T-helper 2 cell treated with Interferon-gamma antibody and Interleukin-4, amounts not matched to agents 5 μg/mL and 100 μg/mL, for 36 hours (primary cell): ENCODE measurements around the gene POLG2.
A peak's percentile ranks its signal among the peaks of the same experiment; 100 is the strongest.
"Not testable (repeated sequence)": the region's sequence is repeated elsewhere in the genome, so short reads cannot be mapped to it uniquely, and the experiment has no call there.

ENCODE experiments used
- DNase-seq: peaks from one replicate; pipeline ENCODE4 v3.0.0; 2021; ENCODE audit warnings: low spot score
- H3K27ac Mint-ChIP-seq: one replicate; pipeline ENCODE4 v1.8.0; 2021; ENCODE audit warnings: mild to moderate bottlenecking, mixed read lengths
- H3K27me3 Mint-ChIP-seq: one replicate; pipeline ENCODE4 v1.8.0; 2021; ENCODE audit warnings: low read depth, mixed read lengths
- H3K36me3 Mint-ChIP-seq: one replicate; pipeline ENCODE4 v1.8.0; 2021; ENCODE audit warnings: low read depth, mixed read lengths
- H3K4me1 Mint-ChIP-seq: one replicate; pipeline ENCODE4 v1.8.0; 2021; ENCODE audit warnings: low read depth, mixed read lengths
- H3K4me3 Mint-ChIP-seq: one replicate; pipeline ENCODE4 v1.8.0; 2022; ENCODE audit warnings: mild to moderate bottlenecking, moderate library complexity, mixed read lengths
- H3K9me3 Mint-ChIP-seq: one replicate; pipeline ENCODE4 v1.8.0; 2021; ENCODE audit warnings: mixed read lengths

Gene POLG2

DNA sequence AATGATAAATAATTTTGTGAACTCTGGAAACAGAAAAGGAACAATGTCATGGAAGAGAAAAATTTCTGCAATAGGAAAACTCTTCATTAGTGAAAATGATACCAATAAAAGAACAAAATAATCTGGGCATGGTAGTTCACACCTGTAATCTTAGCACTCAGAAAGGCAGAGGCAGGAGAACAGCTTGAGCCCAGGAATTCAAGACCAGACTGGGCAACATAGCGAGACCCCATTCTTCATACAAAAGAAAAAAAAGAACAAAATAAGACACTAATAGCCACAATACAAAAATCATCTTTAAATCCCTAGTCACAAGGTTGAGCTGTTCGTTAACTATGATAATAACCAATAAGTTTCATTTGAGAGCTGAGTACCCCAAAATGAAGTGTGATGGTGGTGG lies 8.6 kb downstream of the POLG2 start:
- H3K27me3 Mint-ChIP-seq = no peaks in the 10 kb centered on the region

DNA sequence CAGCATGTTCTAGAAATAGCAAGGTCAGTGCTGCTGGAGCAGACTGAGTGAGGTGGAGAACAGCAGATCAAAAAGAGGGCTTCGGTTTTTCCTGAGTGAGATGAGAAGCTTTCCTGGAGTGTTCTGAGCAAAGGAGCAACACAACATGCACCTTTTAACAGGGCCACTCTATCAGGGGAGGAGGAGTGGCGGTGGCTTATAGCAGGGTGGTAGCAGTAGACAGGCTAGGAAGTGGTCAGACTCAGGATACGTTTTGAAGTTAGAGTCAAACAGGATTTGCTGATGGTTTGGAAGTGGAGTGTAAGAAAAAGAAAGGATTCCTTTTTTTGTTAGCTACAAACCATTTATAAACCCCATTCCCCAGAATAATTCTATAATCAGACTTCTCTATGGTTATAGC lies 12.5 kb downstream of the POLG2 start:
- Mint-ChIP-seq H3K36me3 (peaks cover 38% of the 10 kb centered on the region), H3K4me1 (peaks cover 8% of the 10 kb centered on the region), H3K27me3 (no peaks in the 10 kb centered on the region), H3K4me3 (no peak overlapping the region), H3K27ac (peak overlapping the region; percentile 29), H3K9me3 (no peaks in the 10 kb centered on the region)
- no peak for DNase-seq

More for the DNA sequence above, 8.6 kb downstream of the POLG2 start:
- DNase-seq = no peak
- Mint-ChIP-seq H3K27ac (no peak overlapping the region), H3K36me3 (peaks cover 54% of the 10 kb centered on the region), H3K9me3 (no peaks in the 10 kb centered on the region), H3K4me1 (peaks cover 13% of the 10 kb centered on the region), H3K4me3 (no peak overlapping the region)

DNA sequence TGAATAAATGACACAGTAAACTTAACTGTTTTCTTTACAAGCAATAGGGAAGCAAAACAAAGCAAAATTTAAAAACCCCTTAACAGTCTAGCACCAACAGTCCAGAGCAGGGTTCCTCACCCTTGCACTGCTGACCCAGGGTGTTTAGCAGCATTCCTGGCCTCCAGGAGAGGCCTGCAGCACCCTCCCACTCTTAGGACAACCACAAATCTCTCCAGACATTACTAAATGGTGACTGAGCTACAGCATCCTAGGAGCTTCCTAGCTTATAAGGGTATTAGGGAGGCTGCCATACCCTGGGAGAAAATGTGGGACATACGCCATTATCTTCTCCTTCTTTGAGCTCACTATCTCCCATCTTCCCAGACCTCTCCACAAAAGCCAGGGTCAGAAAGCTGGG lies 15.9 kb downstream of the POLG2 start:
- H3K27me3 Mint-ChIP-seq = no peaks in the 10 kb centered on the region
- no peak overlapping the region for H3K27ac Mint-ChIP-seq
- DNase-seq = no peak
- no peak overlapping the region for H3K4me3 Mint-ChIP-seq
- peaks cover 33% of the 10 kb centered on the region for H3K36me3 Mint-ChIP-seq
- peaks cover 8% of the 10 kb centered on the region for H3K4me1 Mint-ChIP-seq
- H3K9me3 Mint-ChIP-seq = no peaks in the 10 kb centered on the region

DNA sequence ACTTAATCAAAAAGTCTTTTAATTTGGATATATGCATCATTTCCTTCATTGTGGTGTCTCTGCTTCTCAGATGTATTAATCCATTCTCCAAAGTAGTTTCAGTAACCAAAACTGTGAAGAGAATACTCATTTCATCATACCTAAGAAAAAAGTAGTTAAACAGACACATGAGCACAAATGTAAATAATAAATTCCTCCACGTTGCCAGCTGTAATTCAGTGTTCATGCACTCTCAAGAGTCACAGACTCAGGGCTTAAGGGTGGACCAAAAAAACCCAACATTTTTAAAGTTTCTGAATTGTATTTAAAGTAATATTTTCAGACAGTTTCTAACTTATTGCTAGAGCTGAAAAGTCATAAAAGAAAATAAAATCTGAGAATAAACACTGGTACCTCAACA lies 19.0 kb downstream of the POLG2 start:
- Mint-ChIP-seq H3K4me3 (no peak overlapping the region), H3K9me3 (no peaks in the 10 kb centered on the region), H3K27me3 (no peaks in the 10 kb centered on the region), H3K36me3 (peaks cover 13% of the 10 kb centered on the region), H3K4me1 (peaks cover 2% of the 10 kb centered on the region), H3K27ac (no peak overlapping the region)
- no peak for DNase-seq

DNA sequence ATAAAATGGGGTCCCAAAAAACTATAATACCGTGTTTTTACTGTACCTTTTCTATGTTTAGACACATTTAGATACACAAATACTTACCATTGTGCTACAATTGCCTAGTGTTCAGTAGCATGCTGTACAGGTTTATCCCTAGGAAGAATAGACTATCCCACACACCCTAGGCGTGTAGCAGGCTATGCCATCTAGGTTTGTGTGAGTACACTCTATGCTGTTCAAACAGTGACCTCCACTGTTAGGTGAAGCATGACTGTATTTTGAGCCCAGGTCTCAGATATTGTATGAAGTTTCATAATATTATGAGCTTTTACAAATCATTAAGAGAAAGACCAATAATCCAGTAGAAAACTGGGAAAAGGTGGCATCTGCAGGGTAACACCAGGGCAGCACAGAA lies 24.3 kb downstream of the POLG2 start:
- Mint-ChIP-seq H3K4me1 (no peaks in the 10 kb centered on the region), H3K27ac (no peak overlapping the region)
- no peak for DNase-seq

DNA sequence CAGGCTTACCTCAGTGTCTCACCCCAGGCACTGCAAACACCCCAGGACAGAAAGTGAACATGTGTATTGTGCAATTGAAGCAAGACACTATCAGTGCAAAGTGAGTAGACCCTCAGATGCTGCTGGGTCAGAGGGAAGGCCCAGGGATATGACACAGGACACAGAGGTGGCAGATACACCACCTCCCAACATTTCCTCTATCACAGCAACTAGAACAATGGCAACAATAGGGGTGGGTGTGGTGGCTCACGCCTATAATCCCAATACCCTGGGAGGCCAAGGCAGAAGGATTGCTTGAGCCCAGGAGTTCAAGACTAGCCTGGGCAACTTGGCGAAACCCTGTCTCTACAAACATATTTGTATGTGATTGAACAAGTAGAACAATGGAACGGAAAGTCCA lies 25.4 kb downstream of the POLG2 start:
- Mint-ChIP-seq H3K4me1 (no peaks in the 10 kb centered on the region), H3K4me3 (no peak overlapping the region), H3K27ac (no peak overlapping the region), H3K27me3 (no peaks in the 10 kb centered on the region), H3K36me3 (no peaks in the 10 kb centered on the region), H3K9me3 (no peaks in the 10 kb centered on the region)
- no peak for DNase-seq

More for the DNA sequence above, 24.3 kb downstream of the POLG2 start:
- H3K36me3 Mint-ChIP-seq = peaks cover 4% of the 10 kb centered on the region
- H3K4me3 Mint-ChIP-seq = no peak overlapping the region
- no peaks in the 10 kb centered on the region for H3K27me3 Mint-ChIP-seq
- H3K9me3 Mint-ChIP-seq = no peaks in the 10 kb centered on the region

DNA sequence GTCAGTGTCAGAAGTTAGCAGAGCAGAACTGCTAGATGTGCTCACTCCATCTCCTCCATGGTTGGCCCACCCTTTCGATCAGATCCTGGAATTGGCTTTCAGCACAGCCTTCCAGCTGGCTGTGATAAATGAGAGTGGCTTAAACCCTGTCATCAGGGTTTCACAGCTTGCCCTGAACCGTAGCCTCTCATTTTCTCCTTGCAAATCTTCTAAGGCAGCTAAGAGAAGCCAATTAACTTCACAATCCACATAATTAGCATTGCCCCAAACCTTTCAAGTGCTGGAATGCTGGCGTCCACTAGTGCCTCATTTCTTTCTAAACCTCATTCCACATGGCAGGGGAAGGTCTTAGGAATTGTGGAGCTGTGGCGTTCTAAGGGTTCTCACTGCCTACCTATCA lies 26.2 kb downstream of the POLG2 start:
- no peak for DNase-seq
- H3K27me3 Mint-ChIP-seq = peaks cover 3% of the 10 kb centered on the region
- no peak overlapping the region for H3K4me3 Mint-ChIP-seq
- no peaks in the 10 kb centered on the region for H3K9me3 Mint-ChIP-seq
- H3K4me1 Mint-ChIP-seq = no peaks in the 10 kb centered on the region
- no peak overlapping the region for H3K27ac Mint-ChIP-seq
- H3K36me3 Mint-ChIP-seq = no peaks in the 10 kb centered on the region

DNA sequence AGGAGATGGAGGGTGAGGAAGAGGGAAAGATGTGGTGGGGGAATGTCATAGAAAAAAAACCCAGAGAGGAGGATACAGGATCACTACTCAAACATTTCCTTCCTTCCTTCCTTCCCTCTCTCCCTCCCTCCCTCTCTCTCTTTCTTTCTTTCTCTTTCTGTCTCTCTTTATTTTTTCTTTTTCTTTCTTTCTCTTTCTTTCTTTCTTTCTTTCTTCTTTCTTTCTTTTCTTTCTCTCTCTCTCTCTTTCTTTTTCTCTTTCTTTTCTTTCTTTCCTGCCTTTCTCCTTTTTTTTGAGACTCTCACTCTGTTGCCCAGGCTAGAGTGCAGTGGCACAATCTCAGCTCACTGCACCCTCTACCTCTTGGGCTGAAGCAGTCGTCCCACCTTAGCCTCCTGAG lies 30.0 kb downstream of the POLG2 start:
- H3K9me3 Mint-ChIP-seq, DNase-seq, H3K4me3 Mint-ChIP-seq, H3K27ac Mint-ChIP-seq, H3K36me3 Mint-ChIP-seq, H3K27me3 Mint-ChIP-seq, H3K4me1 Mint-ChIP-seq: not testable (repeated sequence)

DNA sequence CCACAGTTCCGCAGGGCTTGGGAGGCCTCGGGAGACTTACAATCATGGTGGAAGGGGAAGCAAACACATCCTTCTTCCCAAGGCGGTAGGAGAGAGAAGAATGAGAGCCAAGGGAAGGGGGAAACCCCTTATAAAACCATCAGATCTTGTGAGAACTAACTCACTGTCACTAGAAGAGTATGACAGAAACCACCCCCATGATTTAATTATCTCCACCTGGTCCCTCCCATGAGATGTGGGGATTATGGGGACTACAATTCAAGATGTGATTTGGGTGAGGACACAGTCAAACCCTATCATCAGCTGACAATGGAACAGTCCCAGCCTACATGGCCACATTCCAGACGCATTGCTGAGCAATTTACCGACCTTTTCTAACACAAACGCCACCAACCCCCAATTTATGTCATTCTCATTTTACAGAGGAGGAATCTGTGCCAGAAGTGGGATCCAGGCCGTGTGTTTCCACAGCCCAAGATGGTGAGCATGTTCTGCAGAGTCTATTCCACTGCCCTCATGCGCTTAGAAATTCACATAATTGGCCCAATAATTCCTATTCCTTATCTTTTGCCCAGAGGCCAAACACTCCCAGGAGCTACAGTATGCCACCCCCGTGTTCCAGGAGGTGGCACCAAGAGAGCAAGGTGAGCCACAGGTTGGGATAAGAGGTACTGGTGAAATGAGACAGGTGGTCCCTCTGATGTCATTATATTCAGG lies 30.7 kb downstream of the POLG2 start:
- no peak overlapping the region for H3K27ac Mint-ChIP-seq
- H3K27me3 Mint-ChIP-seq = peaks cover 8% of the 10 kb centered on the region
- no peak overlapping the region for H3K4me3 Mint-ChIP-seq
- no peaks in the 10 kb centered on the region for H3K4me1 Mint-ChIP-seq
- DNase-seq = no peak
- no peaks in the 10 kb centered on the region for H3K36me3 Mint-ChIP-seq
- no peaks in the 10 kb centered on the region for H3K9me3 Mint-ChIP-seq

DNA sequence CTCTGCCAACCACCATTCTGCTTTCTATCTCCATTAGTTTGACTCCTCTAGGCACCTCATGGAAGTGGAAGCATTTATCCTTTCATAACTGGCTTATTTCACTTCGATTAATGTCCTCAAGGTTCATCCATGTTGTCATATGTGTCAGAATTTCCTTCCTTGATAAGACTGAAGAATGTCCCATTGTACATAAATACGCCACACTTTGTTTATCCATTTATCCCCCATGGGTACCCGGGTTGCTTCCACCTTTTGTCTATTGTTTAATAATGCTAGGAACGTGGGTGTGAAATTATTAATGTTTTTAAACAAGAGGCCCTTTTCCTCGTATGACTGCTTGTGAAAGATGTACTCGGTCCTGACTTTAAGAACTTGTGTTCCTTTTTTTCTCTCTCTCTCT lies 35.1 kb downstream of the POLG2 start:
- H3K9me3 Mint-ChIP-seq = peaks cover 5% of the 10 kb centered on the region
- H3K4me1 Mint-ChIP-seq = peaks cover 9% of the 10 kb centered on the region
- H3K27me3 Mint-ChIP-seq = peaks cover 8% of the 10 kb centered on the region
- H3K27ac Mint-ChIP-seq = no peak overlapping the region
- H3K36me3 Mint-ChIP-seq = peaks cover 2% of the 10 kb centered on the region
- no peak overlapping the region for H3K4me3 Mint-ChIP-seq
- DNase-seq = no peak

DNA sequence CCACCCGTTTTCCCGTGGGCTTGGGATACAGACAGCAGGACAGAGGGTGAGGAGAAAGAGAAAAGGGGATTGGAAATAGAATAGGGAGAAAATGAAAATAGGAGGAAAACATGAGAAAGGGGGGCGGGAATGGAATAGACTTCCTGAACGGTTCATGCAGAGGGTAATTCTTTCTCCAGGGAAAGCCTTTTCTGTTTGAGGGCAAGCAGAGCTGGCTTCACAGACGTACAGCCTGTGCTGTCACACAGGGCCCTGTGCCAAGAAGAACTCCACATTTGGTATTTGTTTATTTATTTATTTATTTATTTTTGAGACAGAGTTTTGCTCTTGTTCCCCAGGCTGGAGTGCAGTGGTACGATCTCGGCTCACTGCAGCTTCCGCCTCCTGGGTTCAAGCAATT lies 35.9 kb downstream of the POLG2 start:
- Mint-ChIP-seq H3K9me3 (peaks cover 5% of the 10 kb centered on the region), H3K27me3 (peaks cover 8% of the 10 kb centered on the region), H3K4me1 (peaks cover 12% of the 10 kb centered on the region), H3K4me3 (no peak overlapping the region), H3K36me3 (peaks cover 5% of the 10 kb centered on the region), H3K27ac (no peak overlapping the region)
- DNase-seq = no peak

DNA sequence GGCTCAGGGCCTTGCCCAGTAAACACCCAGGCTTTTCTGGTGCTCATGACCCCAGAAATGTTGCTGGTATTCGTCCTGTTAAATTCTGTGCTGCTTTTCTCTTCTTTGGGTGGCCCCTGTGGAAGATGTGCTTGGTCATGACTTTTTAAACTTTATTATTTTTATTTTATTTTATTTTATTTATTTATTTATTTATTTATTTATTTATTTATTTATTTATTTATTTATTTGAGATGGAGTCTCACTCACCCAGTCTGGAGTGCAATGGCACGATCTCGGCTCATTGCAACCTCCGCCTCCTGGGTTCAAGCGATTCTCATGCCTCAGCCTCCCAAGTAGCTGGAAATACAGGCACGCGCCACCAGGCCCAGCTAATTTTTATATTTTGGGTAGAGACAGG lies 37.0 kb downstream of the POLG2 start:
- not testable (repeated sequence) for H3K27ac Mint-ChIP-seq, H3K36me3 Mint-ChIP-seq, H3K9me3 Mint-ChIP-seq, DNase-seq, H3K27me3 Mint-ChIP-seq, H3K4me3 Mint-ChIP-seq
- H3K4me1 Mint-ChIP-seq = peaks cover 14% of the 10 kb centered on the region

DNA sequence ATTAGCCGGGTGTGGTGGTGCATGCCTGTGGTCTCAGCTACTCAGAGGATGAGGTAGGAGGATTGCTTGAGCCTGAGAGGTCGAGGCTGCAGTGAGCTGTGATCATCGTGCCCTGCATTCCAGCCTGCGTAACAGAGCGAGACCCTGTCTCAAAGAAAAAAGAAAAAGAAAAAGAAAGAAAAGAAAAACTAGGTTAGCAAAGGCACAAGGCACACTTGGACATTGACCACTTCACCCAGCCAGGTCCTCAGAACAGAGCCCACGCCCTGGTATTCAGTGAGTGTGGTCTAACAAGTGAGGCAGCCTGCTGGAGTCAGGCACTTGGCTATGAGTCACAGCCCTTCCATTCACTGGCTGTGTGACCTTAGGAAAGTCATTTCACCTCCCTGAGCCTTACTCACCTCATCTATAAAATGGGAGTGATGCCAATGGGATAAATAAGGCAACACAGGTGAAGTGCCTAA lies 37.5 kb downstream of the POLG2 start:
- H3K27ac Mint-ChIP-seq = no peak overlapping the region
- H3K9me3 Mint-ChIP-seq = peaks cover 5% of the 10 kb centered on the region
- peaks cover 14% of the 10 kb centered on the region for H3K4me1 Mint-ChIP-seq
- peaks cover 5% of the 10 kb centered on the region for H3K27me3 Mint-ChIP-seq
- no peak overlapping the region for H3K4me3 Mint-ChIP-seq
- no peak for DNase-seq
- H3K36me3 Mint-ChIP-seq = peaks cover 5% of the 10 kb centered on the region

DNA sequence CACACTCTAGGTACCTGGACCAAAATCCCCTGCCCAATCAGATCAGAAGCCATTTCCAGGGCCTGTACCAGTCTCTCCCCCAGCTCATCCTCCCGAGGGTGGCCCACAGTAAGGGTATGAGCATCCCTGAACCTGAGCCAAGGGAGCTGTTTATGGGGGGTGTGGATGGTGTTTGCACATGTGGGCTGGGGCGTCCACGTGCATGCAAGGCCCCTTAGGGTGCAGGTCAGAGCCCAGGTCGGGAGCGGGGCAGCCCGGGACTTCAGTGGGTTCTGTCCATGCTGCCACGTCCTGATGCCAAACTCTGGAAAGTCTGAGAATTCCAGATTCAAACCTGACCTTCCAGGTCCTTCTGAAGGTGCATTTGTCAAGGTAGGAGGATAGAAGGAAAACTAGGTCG lies 38.1 kb downstream of the POLG2 start:
- Mint-ChIP-seq H3K4me1 (peaks cover 14% of the 10 kb centered on the region), H3K27me3 (peaks cover 5% of the 10 kb centered on the region), H3K27ac (no peak overlapping the region), H3K36me3 (peaks cover 5% of the 10 kb centered on the region), H3K9me3 (peaks cover 5% of the 10 kb centered on the region), H3K4me3 (no peak overlapping the region)
- no peak for DNase-seq

DNA sequence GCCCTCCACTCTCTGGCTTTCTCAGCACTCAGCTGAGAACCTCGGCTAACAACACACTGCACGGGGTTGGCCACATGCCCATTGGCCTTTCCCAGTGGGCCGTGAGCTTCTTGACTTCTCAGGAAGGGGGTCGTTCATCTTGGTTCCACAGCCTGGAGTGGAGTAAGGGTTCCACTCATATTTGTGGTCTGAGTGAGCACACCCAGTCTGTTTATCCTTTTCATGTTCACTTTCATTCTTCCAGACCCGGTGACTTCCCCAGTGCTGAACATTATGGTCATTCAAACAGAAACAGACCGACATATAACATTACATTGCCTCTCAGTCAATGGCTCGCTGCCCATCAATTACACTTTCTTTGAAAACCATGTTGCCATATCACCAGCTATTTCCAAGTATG lies 39.7 kb downstream of the POLG2 start:
- H3K4me1 Mint-ChIP-seq = peaks cover 14% of the 10 kb centered on the region
- peaks cover 5% of the 10 kb centered on the region for H3K9me3 Mint-ChIP-seq
- H3K27me3 Mint-ChIP-seq = no peaks in the 10 kb centered on the region
- no peak overlapping the region for H3K27ac Mint-ChIP-seq
- peaks cover 5% of the 10 kb centered on the region for H3K36me3 Mint-ChIP-seq
- DNase-seq = no peak
- no peak overlapping the region for H3K4me3 Mint-ChIP-seq
